OCI-LY3 (cell line): ENCODE measurements around the gene MTHFSD.

Source experiments
- H2AFZ ChIP-seq: fragments of 200-600, 300-600 bp; shearing (Covaris generic); 2 replicates; pipeline ENCODE4 v1.6.0; 2014; ENCODE audit warnings: antibody characterized with exemption, low read depth, low read length
- H3K27ac ChIP-seq: fragments of 200-600, 300-600 bp; sonication (generic); 2 replicates; pipeline ENCODE4 v1.5.1; 2014; ENCODE audit warnings: mild to moderate bottlenecking, low read length, moderate library complexity, mixed read lengths
- H3K27me3 ChIP-seq: fragments of 200-600, 300-600 bp; sonication (generic); 2 replicates; pipeline ENCODE4 v1.6.1; 2014; ENCODE audit warnings: low read depth, low read length, mixed read lengths
- H3K36me3 ChIP-seq: fragments of 200-600, 300-600 bp; sonication (generic); replicated peaks from 2 replicates; pipeline ENCODE3; 2014; ENCODE audit warnings: low read depth, low read length, mixed read lengths
- H3K4me1 ChIP-seq: fragments of 300-600, 200-600 bp; sonication (generic); 2 replicates; pipeline ENCODE4 v1.6.1; 2014; ENCODE audit warnings: low read length, mixed read lengths
- H3K4me2 ChIP-seq: fragments of 200-600, 300-600 bp; sonication (generic); 2 replicates; pipeline ENCODE4 v1.6.1; 2014; ENCODE audit warnings: low read length, mixed read lengths
- H3K4me3 ChIP-seq: fragments of 300-600, 200-600 bp; sonication (generic); 2 replicates; pipeline ENCODE4 v1.5.1; 2014; ENCODE audit warnings: antibody characterized with exemption, mild to moderate bottlenecking, low read length, moderate library complexity
- H3K79me2 ChIP-seq: fragments of 300-600, 200-600 bp; shearing (Covaris generic); 2 replicates; pipeline ENCODE4 v1.6.1; 2014; ENCODE audit warnings: mild to moderate bottlenecking, low read length, mixed read lengths
- H3K9ac ChIP-seq: fragments of 300-600, 200-600 bp; shearing (Covaris generic); 2 replicates; pipeline ENCODE4 v1.6.0; 2014; ENCODE audit warnings: mild to moderate bottlenecking, low read length, moderate library complexity
- H3K9me3 ChIP-seq: fragments of 200-600, 300-600 bp; shearing (Covaris generic); 2 replicates; pipeline ENCODE4 v1.6.1; 2014; ENCODE audit warnings: low read length, mixed read lengths; ENCODE audit not compliant: insufficient read depth
- H4K20me1 ChIP-seq: fragments of 200-600, 300-600 bp; sonication (generic); 2 replicates; pipeline ENCODE4 v1.6.1; 2016; ENCODE audit warnings: low read length, mixed read lengths; ENCODE audit not compliant: insufficient read depth
- EZH2phosphoT487 ChIP-seq: fragments of 200-600 bp; shearing (Covaris generic); IDR thresholded peaks from 2 replicates; pipeline ENCODE4 v1.6.1; 2018; ENCODE audit warnings: antibody characterized with exemption, mixed run types, low read depth
- TF ChIP-seq, protein P1 (sequence below): fragments of 200-600, 300-600 bp; sonication (generic); IDR thresholded peaks from 2 replicates; pipeline ENCODE4 v1.5.1; 2014; ENCODE audit warnings: antibody characterized with exemption, low read length, low read depth

Gene MTHFSD

DNA sequence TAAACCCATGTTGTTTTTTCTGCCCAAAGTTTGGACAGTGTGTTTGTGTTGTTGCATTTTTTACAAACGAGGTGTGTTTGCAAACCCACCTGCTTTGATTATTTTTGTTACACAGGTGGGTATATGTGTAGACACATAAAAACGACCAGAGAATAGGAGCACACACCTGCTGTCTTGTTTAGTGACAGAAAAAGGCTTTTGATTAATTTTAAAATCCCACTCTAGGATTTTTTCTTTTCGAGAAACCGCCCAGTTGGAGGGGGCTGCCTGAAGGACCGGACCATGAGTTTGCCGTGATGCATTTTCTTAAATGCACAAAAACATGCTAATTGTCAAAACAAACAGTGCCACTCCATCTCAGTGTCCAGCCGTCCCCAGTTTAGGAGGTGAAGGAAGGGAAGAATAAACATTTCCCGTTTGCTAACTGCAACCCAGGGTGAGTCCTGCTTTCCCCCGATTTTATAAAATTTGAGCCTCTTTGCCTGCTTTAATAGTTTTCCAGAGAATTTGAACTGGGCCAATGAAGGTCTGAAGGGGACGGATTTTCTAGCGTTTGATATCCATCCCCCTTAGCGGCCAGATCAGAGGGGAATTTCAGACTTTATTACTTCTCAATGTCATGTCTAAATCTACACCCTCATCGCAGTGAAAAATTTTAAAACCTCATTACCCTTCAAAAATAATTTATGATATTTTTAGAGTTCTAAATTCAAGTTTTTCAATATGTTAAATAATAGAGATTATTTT, 14.8 kb upstream of the MTHFSD start:
- Histone ChIP-seq H3K9me3 (no peaks in the 10 kb centered on the region), H3K4me3 (no peak overlapping the region), H3K4me1 (no peaks in the 10 kb centered on the region), H2AFZ (no peak overlapping the region), H3K27me3 (no peaks in the 10 kb centered on the region), H3K4me2 (no peak overlapping the region), H3K36me3 (no peaks in the 10 kb centered on the region), H3K27ac (no peak overlapping the region), H4K20me1 (no peaks in the 10 kb centered on the region), H3K79me2 (no peaks in the 10 kb centered on the region), H3K9ac (no peak overlapping the region)
- no peak for TF ChIP-seq EZH2phosphoT487
- TF ChIP-seq, protein P1, sequence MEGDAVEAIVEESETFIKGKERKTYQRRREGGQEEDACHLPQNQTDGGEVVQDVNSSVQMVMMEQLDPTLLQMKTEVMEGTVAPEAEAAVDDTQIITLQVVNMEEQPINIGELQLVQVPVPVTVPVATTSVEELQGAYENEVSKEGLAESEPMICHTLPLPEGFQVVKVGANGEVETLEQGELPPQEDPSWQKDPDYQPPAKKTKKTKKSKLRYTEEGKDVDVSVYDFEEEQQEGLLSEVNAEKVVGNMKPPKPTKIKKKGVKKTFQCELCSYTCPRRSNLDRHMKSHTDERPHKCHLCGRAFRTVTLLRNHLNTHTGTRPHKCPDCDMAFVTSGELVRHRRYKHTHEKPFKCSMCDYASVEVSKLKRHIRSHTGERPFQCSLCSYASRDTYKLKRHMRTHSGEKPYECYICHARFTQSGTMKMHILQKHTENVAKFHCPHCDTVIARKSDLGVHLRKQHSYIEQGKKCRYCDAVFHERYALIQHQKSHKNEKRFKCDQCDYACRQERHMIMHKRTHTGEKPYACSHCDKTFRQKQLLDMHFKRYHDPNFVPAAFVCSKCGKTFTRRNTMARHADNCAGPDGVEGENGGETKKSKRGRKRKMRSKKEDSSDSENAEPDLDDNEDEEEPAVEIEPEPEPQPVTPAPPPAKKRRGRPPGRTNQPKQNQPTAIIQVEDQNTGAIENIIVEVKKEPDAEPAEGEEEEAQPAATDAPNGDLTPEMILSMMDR = no peak

DNA sequence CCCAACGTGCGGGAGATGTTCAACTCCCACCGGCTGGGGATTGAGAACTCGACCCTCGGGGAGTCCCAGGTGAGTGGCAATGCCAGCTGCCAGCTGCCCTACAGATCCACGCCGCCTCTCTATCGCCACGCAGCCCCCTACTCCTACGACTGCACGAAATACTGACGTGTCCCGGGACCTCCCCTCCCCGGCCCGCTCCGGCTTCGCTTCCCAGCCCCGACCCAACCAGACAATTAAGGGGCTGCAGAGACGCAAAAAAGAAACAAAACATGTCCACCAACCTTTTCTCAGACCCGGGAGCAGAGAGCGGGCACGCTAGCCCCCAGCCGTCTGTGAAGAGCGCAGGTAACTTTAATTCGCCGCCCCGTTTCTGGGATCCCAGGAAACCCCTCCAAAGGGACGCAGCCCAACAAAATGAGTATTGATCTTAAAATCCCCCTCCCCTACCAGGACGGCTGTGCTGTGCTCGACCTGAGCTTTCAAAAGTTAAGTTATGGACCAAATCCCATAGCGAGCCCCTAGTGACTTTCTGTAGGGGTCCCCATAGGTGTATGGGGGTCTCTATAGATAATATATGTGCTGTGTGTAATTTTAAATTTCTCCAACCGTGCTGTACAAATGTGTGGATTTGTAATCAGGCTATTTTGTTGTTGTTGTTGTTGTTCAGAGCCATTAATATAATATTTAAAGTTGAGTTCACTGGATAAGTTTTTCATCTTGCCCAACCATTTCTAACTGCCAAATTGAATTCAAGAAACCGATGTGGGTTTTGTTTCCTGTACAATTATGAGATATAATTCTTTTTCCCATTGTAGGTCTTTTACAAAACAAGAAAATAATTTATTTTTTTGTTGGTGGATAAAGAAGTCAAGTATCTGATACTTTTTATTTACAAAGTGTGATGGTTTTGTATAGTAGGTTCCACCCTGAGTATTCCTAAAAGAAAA, 13.9 kb upstream of the MTHFSD start:
- Histone ChIP-seq H3K79me2 (no peaks in the 10 kb centered on the region), H3K36me3 (no peaks in the 10 kb centered on the region), H2AFZ (no peak overlapping the region), H3K4me3 (no peak overlapping the region), H3K4me2 (no peak overlapping the region), H3K27ac (no peak overlapping the region), H3K27me3 (no peaks in the 10 kb centered on the region), H3K4me1 (peaks cover 4% of the 10 kb centered on the region; the same call in 1 of the 2 replicates), H3K9ac (no peak overlapping the region), H3K9me3 (no peaks in the 10 kb centered on the region), H4K20me1 (no peaks in the 10 kb centered on the region)
- TF ChIP-seq, protein P1 = no peak
- no peak for TF ChIP-seq EZH2phosphoT487

DNA sequence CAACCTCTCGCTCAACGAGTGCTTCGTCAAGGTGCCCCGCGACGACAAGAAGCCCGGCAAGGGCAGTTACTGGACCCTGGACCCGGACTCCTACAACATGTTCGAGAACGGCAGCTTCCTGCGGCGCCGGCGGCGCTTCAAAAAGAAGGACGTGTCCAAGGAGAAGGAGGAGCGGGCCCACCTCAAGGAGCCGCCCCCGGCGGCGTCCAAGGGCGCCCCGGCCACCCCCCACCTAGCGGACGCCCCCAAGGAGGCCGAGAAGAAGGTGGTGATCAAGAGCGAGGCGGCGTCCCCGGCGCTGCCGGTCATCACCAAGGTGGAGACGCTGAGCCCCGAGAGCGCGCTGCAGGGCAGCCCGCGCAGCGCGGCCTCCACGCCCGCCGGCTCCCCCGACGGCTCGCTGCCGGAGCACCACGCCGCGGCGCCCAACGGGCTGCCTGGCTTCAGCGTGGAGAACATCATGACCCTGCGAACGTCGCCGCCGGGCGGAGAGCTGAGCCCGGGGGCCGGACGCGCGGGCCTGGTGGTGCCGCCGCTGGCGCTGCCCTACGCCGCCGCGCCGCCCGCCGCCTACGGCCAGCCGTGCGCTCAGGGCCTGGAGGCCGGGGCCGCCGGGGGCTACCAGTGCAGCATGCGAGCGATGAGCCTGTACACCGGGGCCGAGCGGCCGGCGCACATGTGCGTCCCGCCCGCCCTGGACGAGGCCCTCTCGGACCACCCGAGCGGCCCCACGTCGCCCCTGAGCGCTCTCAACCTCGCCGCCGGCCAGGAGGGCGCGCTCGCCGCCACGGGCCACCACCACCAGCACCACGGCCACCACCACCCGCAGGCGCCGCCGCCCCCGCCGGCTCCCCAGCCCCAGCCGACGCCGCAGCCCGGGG, 12.9 kb upstream of the MTHFSD start:
- Histone ChIP-seq H3K4me3 (no peak overlapping the region), H3K27me3 (no peaks in the 10 kb centered on the region), H3K79me2 (no peaks in the 10 kb centered on the region), H3K27ac (no peak overlapping the region), H3K4me1 (peaks cover 11% of the 10 kb centered on the region; the same call in 1 of the 2 replicates), H4K20me1 (no peaks in the 10 kb centered on the region), H3K36me3 (no peaks in the 10 kb centered on the region), H3K4me2 (no peak overlapping the region), H3K9me3 (no peaks in the 10 kb centered on the region), H3K9ac (no peak overlapping the region), H2AFZ (no peak overlapping the region)
- TF ChIP-seq, protein P1 = no peak
- no peak for TF ChIP-seq EZH2phosphoT487
